NB4 (cell line): ENCODE results near the gene CAV3.

Experiments
- CTCF ChIP-seq: IDR thresholded peaks from one replicate; pipeline ENCODE4 v1.5.1; 2012; ENCODE audit warnings: low read depth, low read length
- MYC ChIP-seq: IDR thresholded peaks from 2 replicates; pipeline ENCODE4 v1.6.1; 2011; ENCODE audit warnings: low read depth, low read length
- POLR2A ChIP-seq: IDR thresholded peaks from 2 replicates; pipeline ENCODE4 v1.6.1; 2011; ENCODE audit warnings: mild to moderate bottlenecking; ENCODE audit not compliant: insufficient read length; ENCODE audit errors: extremely low read depth

GRCh38 chr3:8778475-8778874 is 44.9 kb downstream of the CAV3 start:
- TF ChIP-seq CTCF (no peak), POLR2A (no peak), MYC (no peak)
